HG03159 (cell line): Measurements from ENCODE around the gene CEP170B.

Experiments used
- ATAC-seq: cut with Tn5 transposase; IDR thresholded peaks from one replicate; pipeline ENCODE4 v1.9.1; 2021; ENCODE audit warnings: mild to moderate bottlenecking, moderate library complexity; ENCODE audit not compliant: unreplicated experiment

Gene CEP170B

DNA sequence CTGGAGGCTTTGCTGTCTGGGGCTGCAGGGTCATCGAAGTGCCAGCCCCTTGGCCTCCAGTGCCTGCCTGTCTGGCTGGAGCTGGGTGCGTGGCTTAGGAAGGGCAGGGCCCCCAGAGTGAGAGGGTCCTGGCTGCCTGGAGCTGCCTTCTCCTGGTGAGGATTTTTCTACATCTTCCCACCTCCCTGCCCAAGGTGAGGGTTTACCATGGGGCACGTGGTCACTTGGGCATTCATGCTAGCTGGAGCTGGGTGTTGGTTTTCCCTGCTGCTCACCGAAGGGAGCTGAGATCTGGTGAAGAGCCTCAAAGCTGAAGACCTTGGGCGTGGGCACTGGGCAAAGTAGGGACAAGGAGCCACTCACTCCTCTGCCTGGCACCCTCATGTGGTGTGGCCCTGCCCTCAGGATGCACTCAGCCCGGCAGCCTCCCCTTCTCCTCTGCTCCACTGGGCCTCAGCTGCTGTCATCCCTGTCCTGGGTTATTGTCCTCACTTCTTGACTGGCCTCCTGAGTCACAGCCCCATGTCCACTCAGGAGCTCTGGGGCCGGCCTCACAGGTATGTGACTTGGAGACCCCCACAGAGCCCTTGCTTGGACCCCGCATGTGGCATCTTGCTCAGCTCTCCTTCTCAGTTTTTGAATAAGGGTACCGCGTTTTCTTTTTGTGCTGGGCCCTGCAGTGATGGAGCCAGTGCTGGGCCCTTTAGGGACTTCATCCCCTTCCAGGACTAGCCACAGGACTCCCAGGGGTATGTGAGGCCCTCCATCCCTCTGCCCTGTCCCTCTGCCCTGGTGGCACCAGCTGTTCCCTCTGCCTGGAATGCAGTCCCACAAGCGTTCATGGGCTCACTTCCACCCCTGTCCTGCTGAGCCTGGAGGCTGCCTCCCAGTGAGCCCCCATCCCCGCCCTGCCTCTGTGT, 1.6 kb downstream of the CEP170B start:
- ATAC-seq, result no peak

DNA sequence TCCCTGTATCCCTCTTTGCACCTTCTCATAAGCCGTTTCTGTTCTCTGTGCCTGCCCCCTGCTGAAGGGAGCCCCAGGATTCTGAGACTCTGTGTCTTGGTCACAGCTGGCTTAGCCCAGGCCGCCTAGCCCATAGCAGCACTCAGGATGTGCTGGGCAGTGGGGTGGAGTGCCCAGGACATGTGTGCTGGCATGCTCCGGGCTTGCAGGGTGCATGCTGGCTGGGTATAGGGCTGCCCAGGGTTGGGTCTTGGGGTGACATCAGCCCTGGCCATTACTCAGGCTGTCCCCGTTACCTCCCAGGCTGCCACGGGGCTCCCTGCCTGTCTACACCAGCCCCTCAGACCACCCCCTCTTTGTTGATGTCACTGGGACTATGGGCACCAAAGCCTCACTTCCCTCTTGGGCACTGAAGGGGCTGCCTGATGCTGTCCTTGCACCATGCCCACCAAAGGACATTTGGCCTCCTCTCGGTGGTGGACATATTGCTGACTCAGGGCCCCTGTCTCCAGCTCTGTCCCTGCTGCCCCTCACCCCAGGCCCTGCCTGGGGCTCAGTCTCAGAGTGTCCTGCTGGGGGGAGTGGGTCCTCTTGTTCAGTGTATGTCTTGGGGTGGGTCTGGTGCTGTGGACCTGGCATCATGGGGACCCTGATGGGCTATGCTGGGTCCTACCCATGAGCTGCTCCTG, 2.4 kb downstream of the CEP170B start:
- no peak for ATAC-seq

GRCh38 chr14:104868060-104868740, 3.1 kb downstream of the CEP170B start:
- ATAC-seq, result no peak

GRCh38 chr14:104868811-104869572, 3.9 kb downstream of the CEP170B start:
- no peak for ATAC-seq

DNA sequence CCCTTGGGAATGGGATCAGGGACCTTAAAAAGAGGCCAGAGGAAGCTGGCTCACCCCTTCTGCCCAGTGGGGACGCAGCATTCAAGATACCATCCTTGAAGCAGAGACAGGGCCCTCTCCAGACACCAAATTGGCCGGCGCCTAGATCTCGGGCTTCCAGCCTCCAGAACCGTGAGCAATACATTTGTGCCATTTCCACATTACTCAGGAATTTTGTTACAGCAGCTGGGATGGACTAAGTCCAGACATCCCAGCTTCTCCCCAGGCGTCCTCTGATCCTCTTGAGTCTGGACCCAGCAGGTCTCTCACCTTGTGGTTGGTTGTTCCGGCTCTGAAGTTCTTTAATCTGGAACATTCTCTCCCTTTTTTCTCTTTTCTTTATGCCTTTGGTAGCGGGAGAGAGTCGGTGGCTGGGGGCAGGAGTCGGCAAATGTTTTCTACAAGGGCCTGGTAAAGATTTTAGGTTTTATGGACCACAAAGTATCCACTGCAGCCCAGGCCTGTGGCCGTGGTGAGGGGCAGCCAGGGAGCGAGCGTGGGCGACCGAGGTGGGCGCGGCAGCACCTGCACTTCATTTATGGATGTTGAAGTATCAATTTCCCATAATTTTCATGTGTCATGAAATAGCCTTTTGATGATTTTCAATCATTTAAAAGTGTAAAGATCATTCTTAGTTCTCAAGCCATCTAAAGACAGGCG, 4.8 kb downstream of the CEP170B start:
- no peak for ATAC-seq

- ATAC-seq, result no peak
These were observed 5.5 kb downstream of the CEP170B start for GRCh38 chr14:104870368-104871144.

DNA sequence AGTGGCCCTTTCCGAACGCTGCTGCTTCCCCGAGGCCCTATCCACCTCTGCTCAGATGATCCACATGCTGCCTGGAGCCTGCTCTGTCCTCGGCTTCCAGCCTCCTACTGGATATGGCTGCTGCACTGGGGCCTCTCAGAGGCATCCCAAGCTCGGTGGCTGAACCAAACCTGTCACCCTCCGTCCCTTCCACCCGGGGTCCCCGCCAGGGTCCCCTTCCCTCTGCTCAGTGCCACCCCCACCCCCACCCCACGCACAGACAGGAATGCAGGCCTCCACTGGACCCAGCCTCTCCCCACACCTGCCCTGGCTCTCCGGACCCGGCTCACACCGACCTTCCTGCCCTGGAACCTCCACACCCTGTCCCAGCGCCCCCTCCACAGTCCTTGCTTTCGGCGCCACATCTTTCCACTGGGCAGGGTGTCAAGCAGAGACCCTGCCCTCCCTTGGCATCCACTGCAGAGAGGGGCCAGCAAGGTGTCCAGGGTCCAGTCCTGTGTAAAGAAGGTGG, 6.1 kb downstream of the CEP170B start:
- ATAC-seq, result no peak

DNA sequence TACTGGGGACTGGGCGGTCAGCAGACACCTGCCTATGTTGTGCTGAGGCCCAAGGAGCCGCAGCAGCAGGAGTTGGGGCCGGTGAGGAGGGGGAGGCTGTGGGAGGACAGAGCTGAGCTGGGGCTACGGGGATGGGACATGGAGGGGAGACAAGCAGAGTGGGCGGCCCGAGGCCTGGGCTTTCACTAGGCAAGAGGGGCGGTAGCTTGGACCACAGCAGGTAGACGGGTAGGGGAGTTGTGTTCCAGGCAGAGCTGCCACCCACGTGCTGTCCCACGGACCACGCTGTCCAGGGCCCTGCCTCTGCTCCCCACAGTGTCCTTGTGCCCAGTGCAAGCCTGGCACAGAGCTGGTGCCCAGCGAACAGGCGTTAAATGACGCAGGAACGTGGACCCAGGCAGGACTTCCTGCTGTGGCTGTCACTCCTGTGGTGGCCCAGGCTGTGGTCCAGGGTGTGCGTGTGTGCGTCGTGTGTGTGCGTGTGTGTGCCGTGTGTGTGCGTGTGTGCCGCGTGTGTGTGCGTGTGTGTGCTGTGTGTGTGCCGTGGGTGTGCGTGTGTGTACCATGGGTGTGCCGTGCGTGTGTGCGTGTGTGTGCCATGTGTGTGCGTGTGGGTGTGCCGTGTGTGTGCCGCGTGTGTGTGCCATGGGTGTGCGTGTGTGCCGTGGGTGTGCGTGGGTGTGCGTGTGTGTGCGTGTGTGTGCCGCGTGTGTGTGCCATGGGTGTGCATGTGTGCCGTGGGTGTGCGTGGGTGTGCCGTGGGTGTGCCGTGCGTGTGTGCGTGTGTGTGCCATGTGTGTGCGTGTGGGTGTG, 6.8 kb downstream of the CEP170B start:
- no peak for ATAC-seq

- ATAC-seq, result no peak
These were observed 7.6 kb downstream of the CEP170B start for GRCh38 chr14:104872469-104873341.

DNA sequence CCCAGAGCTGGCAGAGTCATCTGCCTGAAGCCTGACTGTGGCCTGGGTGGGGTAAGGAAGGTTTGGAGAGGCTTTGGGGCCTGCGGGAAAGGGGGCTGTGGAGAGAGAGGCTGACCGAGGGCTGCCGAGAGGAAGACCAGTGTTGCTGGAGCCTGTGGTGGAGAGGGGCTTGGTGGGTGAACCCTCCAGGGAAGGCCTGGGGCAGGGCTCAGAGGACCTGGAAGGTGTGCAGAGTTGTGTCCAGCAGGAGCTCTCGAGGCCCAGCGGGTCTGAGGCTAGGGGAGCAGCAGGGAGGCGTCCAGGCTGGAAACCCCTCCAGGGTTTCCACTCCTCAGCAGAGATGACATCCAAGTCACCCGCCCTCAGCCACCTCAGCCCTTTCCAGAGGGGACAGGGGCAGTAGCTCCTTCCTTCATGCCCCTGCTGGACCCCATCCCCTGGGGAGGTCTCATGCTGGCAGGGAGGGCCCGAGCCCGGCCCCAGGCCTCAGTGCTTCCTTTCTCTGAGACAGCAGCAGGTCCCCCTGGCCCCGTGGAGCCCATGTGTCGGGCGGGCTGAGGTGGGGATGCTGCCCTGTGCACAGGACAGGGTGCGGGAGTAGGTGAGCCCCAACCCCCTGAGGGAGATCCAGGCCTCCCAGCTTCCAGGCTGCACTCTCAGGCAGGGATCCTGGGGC, 8.4 kb downstream of the CEP170B start:
- no peak for ATAC-seq

DNA sequence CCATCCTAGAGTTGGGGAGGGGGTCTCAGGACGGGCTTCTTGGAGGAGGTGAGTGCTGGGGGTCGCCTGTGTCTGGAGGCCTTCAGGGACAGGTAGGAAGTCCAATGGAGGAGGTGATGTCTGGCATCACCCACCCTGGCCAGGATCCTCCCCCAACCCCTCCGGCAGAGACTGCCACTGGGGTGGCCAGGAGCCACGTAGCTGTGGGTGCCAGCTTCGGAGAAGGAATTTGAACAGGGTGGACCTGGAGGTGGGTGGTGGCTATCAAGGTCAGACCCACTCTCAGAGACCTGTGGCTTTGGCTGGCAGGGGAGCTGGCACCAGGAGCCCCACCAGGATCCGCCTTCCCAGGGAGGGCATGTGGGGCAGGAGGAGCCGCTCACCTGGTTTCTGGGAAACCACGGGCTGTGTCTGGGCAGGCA, 9.1 kb downstream of the CEP170B start:
- ATAC-seq, result no peak

GRCh38 chr14:104874571-104875411, 9.7 kb downstream of the CEP170B start:
- no peak for ATAC-seq

DNA sequence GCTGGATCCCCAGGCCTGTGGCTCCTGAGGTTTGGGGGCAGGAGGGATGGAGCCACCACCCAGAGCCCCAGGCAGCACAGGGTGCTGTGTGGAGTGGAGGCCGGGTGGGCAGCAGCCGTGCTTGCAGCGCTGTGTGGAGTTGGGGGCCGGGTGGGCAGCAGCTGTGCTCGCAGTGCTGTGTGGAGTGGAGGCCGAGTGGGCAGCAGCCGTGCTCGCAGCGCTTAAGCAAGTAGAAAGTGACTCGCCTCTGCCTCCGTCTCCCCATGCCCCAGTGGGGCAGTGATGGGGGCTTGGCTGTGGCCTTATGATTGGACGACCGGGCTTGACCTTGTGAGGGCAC, 10.3 kb downstream of the CEP170B start:
- ATAC-seq, result no peak

DNA sequence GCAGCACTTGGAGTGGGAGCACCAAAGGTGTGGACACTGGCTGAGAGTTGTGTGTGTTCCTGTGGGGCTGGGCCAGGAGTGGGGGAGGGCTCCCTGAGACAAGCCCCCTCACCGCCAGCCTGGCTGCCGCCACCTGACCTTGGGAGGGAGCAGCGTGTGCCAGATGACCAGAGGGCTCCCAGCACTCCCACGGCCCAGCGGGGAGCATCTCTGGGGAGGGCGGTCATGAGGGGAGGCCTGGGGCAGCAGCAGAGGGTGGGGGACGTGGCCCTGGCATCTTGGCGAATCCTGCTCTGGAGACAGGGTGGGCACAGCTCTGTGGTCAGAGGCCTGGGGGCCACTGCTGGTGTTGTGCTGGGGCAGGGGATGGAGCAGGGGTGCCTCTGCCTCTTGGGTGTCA, 10.7 kb downstream of the CEP170B start:
- ATAC-seq, result no peak

DNA sequence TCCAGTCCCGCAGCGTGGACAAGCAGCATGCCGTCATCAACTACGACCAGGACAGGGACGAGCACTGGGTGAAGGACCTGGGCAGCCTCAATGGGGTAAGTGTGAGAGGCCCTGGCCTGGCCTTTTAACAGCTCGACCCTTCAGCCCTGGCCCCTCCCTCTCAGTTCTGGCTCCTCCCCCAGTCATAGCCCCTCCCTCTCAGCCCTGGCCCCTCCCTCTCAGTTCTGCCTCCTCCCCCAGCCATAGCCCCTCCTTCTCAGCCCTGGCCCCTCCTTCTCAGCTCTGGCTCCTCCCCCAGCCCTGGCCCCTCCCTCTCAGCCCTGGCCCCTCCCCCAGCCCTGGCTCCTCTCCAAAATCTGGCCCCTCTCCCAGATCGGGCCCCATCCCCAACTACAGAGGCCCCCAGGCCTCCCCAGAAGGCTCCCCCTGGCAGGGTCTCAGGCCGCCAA, 11.2 kb downstream of the CEP170B start:
- ATAC-seq, result no peak
